Activated CD4-positive, alpha-beta memory T cell treated with anti-CD3 and anti-CD28 coated beads, Interleukin-2, amount 10 ng/mL, durations not matched to agents 7 days and 5 days (primary cell): ENCODE results near the gene HIVEP3. TPM values are rescaled to one million over a fixed set of nuclear protein-coding genes. Genes with fewer than 3 reads are reported as not detected.

Source experiments
- CTCF ChIA-PET: fragments of 350-600 bp; sonication (Branson Sonifier 250); formaldehyde crosslinking; loops from one replicate; lab custom pipeline; 2021; ENCODE audit warnings: antibody characterized with exemption, inconsistent platforms; lab: Charles Lee
- POLR2A ChIA-PET: fragments of 350-600 bp; sonication (Branson Sonifier 250); formaldehyde crosslinking; loops from one replicate; lab custom pipeline; 2021; ENCODE audit warnings: antibody characterized with exemption; lab: Charles Lee
- DNase-seq: peaks from one replicate; pipeline ENCODE4 v3.0.0-alpha.2; 2020
- H3K27ac Mint-ChIP-seq: one replicate; pipeline ENCODE4 v1.8.0; 2021; ENCODE audit warnings: mild to moderate bottlenecking, mixed read lengths
- H3K27me3 Mint-ChIP-seq: one replicate; pipeline ENCODE4 v1.8.0; 2021; ENCODE audit warnings: mixed read lengths
- H3K36me3 Mint-ChIP-seq: one replicate; pipeline ENCODE4 v1.8.0; 2021; ENCODE audit warnings: low read depth, mixed read lengths
- H3K4me1 Mint-ChIP-seq: one replicate; pipeline ENCODE4 v1.8.0; 2021; ENCODE audit warnings: mixed read lengths
- H3K4me3 Mint-ChIP-seq: one replicate; pipeline ENCODE4 v1.8.0; 2021; ENCODE audit warnings: mild to moderate bottlenecking, mixed read lengths
- H3K9me3 Mint-ChIP-seq: one replicate; pipeline ENCODE4 v1.8.0; 2021; ENCODE audit warnings: mixed read lengths
- total RNA-seq, 2 experiments: library from RNA; stranded (reverse); gene quantifications; one replicate each; pipeline ENCODE4 v1.2.3, GENCODE V29; 2021

Gene HIVEP3
- total RNA-seq, 2 experiments from 2014 or later, result 27.8 to 28.8 TPM

GRCh38 chr1:41610361-41610760 is 308.4 kb downstream of the HIVEP3 start:
- peaks cover 27% of the 10 kb centered on the region for H3K36me3 Mint-ChIP-seq
- ChIA-PET CTCF (no interaction called here), POLR2A (interaction anchor here (0.7 kb wide), 1 partner anchor 63 kb away, joined by 3 read pairs; no protein-coding TSS in a partner anchor)
- H3K27ac Mint-ChIP-seq, result no peak overlapping the region
- H3K9me3 Mint-ChIP-seq, result no peaks in the 10 kb centered on the region
- no peak overlapping the region for H3K4me3 Mint-ChIP-seq
- H3K4me1 Mint-ChIP-seq, result peaks cover 9% of the 10 kb centered on the region
- DNase-seq, result no peak
- no peaks in the 10 kb centered on the region for H3K27me3 Mint-ChIP-seq

- H3K27ac Mint-ChIP-seq, result no peak overlapping the region
- POLR2A ChIA-PET, result no interaction called here
- DNase-seq, result no peak
- H3K36me3 Mint-ChIP-seq, result peaks cover 27% of the 10 kb centered on the region
- no peak overlapping the region for H3K4me3 Mint-ChIP-seq
- no peaks in the 10 kb centered on the region for H3K27me3 Mint-ChIP-seq
- peaks cover 4% of the 10 kb centered on the region for H3K4me1 Mint-ChIP-seq
- CTCF ChIA-PET, result no interaction called here
- no peaks in the 10 kb centered on the region for H3K9me3 Mint-ChIP-seq
These were observed 309.4 kb downstream of the HIVEP3 start for GRCh38 chr1:41609166-41609883.

DNA sequence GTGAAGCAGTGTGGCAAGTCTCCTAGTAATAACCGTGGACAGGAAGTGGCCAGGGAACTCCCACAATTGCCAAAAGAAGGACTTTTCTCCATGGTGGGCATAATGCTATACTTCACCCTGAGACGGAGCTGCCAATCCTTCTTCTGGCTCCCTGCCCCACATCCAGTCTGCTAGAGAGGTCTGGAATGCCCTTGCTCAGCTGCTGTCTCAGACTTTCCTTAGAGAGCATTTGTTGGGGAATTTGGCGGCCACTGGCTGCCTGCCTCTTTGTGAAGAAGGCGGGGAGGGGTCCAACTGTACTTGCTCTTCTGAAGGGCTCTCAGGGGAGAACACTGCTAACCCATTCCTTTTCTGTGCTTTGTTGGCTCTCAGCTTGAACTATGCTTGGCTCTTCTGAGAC is 310.5 kb downstream of the HIVEP3 start:
- Mint-ChIP-seq H3K36me3 (peaks cover 28% of the 10 kb centered on the region), H3K27ac (no peak overlapping the region), H3K4me3 (no peak overlapping the region), H3K27me3 (no peaks in the 10 kb centered on the region), H3K4me1 (peaks cover 4% of the 10 kb centered on the region), H3K9me3 (no peaks in the 10 kb centered on the region)
- ChIA-PET CTCF (interaction anchor here (1.1 kb wide), 1 partner anchor 203 kb away, joined by 4 read pairs; no protein-coding TSS in a partner anchor), POLR2A (no interaction called here)
- no peak for DNase-seq

DNA sequence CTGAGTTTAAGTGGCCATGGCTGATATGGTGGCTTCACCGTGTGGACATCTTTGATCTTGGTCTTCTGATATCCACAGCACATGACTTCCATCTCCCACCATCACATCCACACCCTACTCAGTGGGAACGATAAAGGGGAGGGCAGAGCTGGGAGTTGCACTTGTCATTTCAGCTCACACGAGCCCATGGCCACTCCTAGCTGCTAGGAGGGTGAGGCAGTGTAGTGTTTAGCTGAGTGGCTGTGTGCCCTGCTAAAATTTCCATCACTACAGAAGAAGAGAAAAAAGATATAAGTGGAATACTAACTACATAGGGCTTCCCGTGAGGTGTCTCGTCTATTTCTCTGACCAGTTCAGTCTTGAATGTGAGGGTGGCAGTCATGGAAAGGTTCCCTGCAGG is 310.9 kb downstream of the HIVEP3 start:
- Mint-ChIP-seq H3K27me3 (no peaks in the 10 kb centered on the region), H3K4me3 (no peak overlapping the region), H3K27ac (no peak overlapping the region), H3K9me3 (no peaks in the 10 kb centered on the region), H3K36me3 (peaks cover 28% of the 10 kb centered on the region), H3K4me1 (peaks cover 4% of the 10 kb centered on the region)
- ChIA-PET POLR2A (no interaction called here), CTCF (interaction anchor here (1.1 kb wide), 1 partner anchor 204 kb away, joined by 4 read pairs; no protein-coding TSS in a partner anchor)
- no peak for DNase-seq

DNA sequence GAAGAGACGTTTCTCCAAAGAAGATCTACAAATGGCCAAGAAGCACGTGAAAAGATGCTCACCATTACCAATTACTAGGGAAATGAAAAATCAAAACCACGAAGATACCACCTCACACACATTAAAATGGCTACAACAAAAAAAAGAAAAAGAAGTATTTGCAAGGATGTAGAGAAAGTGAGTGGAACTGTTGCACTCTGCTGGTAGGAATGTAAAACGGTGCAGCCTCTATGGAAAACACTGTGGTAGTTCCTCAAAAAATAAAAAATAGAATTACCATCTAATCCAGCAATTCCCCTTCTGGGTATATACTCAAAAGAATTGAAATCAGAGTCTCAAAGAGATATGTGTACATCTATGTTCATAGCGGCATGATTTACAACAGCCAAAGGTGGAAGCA is 318.8 kb downstream of the HIVEP3 start:
- Mint-ChIP-seq H3K27me3 (no peaks in the 10 kb centered on the region), H3K27ac (no peak overlapping the region), H3K4me3 (no peak overlapping the region), H3K4me1 (peaks cover 6% of the 10 kb centered on the region), H3K9me3 (peaks cover 3% of the 10 kb centered on the region), H3K36me3 (peaks cover 15% of the 10 kb centered on the region)
- CTCF ChIA-PET, result no interaction called here
- no peak for DNase-seq
- POLR2A ChIA-PET, result no interaction called here

DNA sequence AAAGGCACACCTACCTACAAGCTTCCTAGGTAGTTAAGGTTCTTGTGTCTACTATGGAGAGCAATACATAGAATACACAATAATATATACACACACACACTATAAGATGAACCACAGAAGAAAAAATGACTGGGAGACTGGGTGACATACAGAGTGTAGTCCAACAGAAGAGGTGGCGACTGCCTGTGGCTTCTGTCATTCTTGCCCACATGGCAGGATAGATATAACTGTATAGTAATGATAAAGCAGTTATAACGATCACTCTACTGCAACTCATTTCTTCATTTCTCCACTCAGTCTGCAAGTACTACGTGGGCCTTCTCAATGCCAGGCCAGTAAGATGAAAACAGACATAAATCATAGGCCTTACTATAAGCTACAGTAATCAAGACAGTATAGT is 320.4 kb downstream of the HIVEP3 start:
- peaks cover 10% of the 10 kb centered on the region for H3K36me3 Mint-ChIP-seq
- H3K27me3 Mint-ChIP-seq, result no peaks in the 10 kb centered on the region
- ChIA-PET POLR2A (no interaction called here), CTCF (interaction anchor here (1.1 kb wide), 1 partner anchor 213 kb away, joined by 3 read pairs; no protein-coding TSS in a partner anchor)
- peaks cover 3% of the 10 kb centered on the region for H3K9me3 Mint-ChIP-seq
- no peak overlapping the region for H3K4me3 Mint-ChIP-seq
- no peak for DNase-seq
- H3K27ac Mint-ChIP-seq, result no peak overlapping the region
- peaks cover 6% of the 10 kb centered on the region for H3K4me1 Mint-ChIP-seq

- POLR2A ChIA-PET, result no interaction called here
- DNase-seq, result no peak
- Mint-ChIP-seq H3K4me1 (peaks cover 2% of the 10 kb centered on the region), H3K4me3 (no peak overlapping the region), H3K27ac (no peak overlapping the region), H3K36me3 (peaks cover 19% of the 10 kb centered on the region), H3K27me3 (no peaks in the 10 kb centered on the region), H3K9me3 (no peaks in the 10 kb centered on the region)
- CTCF ChIA-PET, result interaction anchor here (1.9 kb wide), 1 partner anchor 10 kb away, joined by 4 read pairs; no protein-coding TSS in a partner anchor
These were observed 326.1 kb downstream of the HIVEP3 start for GRCh38 chr1:41592451-41593125.

DNA sequence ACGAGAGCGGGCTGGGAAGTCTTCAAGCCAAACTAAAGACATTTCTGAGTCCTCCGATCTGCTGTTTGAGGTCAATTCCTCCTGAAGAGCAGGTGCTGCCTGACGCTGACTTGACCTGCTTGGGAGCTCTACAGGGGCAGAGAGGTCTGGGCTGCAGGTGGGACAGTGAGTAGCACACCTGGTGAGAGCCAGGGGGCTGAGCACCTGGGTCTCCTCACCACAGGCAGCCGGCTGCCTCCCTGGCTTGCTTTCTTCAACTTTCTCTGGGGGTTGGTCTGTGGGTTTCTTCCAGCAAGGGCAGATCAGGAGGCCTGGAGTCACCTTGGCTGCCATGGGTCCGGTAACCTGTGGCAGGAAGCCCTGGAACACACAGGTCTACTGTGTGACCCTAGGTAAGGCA is 326.8 kb downstream of the HIVEP3 start:
- ChIA-PET CTCF (no interaction called here), POLR2A (no interaction called here)
- Mint-ChIP-seq H3K9me3 (no peaks in the 10 kb centered on the region), H3K4me3 (no peak overlapping the region), H3K27ac (no peak overlapping the region), H3K36me3 (peaks cover 19% of the 10 kb centered on the region), H3K27me3 (no peaks in the 10 kb centered on the region), H3K4me1 (peaks cover under 1% of the 10 kb centered on the region)
- no peak for DNase-seq

- no peak for DNase-seq
- no peaks in the 10 kb centered on the region for H3K27me3 Mint-ChIP-seq
- H3K36me3 Mint-ChIP-seq, result peaks cover 22% of the 10 kb centered on the region
- no peaks in the 10 kb centered on the region for H3K4me1 Mint-ChIP-seq
- POLR2A ChIA-PET, result interaction anchor here (1.4 kb wide), 1 partner anchor 119 kb away, joined by 4 read pairs; no protein-coding TSS in a partner anchor
- no peak overlapping the region for H3K4me3 Mint-ChIP-seq
- H3K9me3 Mint-ChIP-seq, result no peaks in the 10 kb centered on the region
- H3K27ac Mint-ChIP-seq, result no peak overlapping the region
- CTCF ChIA-PET, result interaction anchor here (1.1 to 1.8 kb wide), 2 partner anchors 11 to 16 kb away, joined by 3 to 5 read pairs; no protein-coding TSS in a partner anchor
These were observed 328.4 kb downstream of the HIVEP3 start for GRCh38 chr1:41590331-41590730.

GRCh38 chr1:41589395-41589794 is 329.3 kb downstream of the HIVEP3 start:
- POLR2A ChIA-PET, result no interaction called here
- H3K4me3 Mint-ChIP-seq, result no peak overlapping the region
- H3K36me3 Mint-ChIP-seq, result peaks cover 27% of the 10 kb centered on the region
- DNase-seq, result no peak
- CTCF ChIA-PET, result interaction anchor here (1.2 to 1.8 kb wide), 2 partner anchors 10 to 584 kb away, joined by 4 to 5 read pairs; no protein-coding TSS in a partner anchor
- no peak overlapping the region for H3K27ac Mint-ChIP-seq
- no peaks in the 10 kb centered on the region for H3K4me1 Mint-ChIP-seq
- no peaks in the 10 kb centered on the region for H3K27me3 Mint-ChIP-seq
- no peaks in the 10 kb centered on the region for H3K9me3 Mint-ChIP-seq

- no peak overlapping the region for H3K4me3 Mint-ChIP-seq
- peak; percentile 9 for DNase-seq
- H3K36me3 Mint-ChIP-seq, result peaks cover 31% of the 10 kb centered on the region
- H3K4me1 Mint-ChIP-seq, result no peaks in the 10 kb centered on the region
- POLR2A ChIA-PET, result no interaction called here
- no peak overlapping the region for H3K27ac Mint-ChIP-seq
- CTCF ChIA-PET, result interaction anchor here (0.6 kb wide), 1 partner anchor 15 kb away, joined by 3 read pairs; no protein-coding TSS in a partner anchor
- no peaks in the 10 kb centered on the region for H3K9me3 Mint-ChIP-seq
- H3K27me3 Mint-ChIP-seq, result no peaks in the 10 kb centered on the region
These were observed 330.3 kb downstream of the HIVEP3 start for GRCh38 chr1:41588334-41588875.

GRCh38 chr1:41587791-41588190 is 330.9 kb downstream of the HIVEP3 start:
- ChIA-PET CTCF (interaction anchor here (0.6 kb wide), 1 partner anchor 15 kb away, joined by 3 read pairs; no protein-coding TSS in a partner anchor), POLR2A (no interaction called here)
- H3K36me3 Mint-ChIP-seq, result peaks cover 31% of the 10 kb centered on the region
- H3K4me1 Mint-ChIP-seq, result no peaks in the 10 kb centered on the region
- no peak overlapping the region for H3K4me3 Mint-ChIP-seq
- H3K27me3 Mint-ChIP-seq, result no peaks in the 10 kb centered on the region
- H3K27ac Mint-ChIP-seq, result no peak overlapping the region
- H3K9me3 Mint-ChIP-seq, result no peaks in the 10 kb centered on the region
- DNase-seq, result no peak

DNA sequence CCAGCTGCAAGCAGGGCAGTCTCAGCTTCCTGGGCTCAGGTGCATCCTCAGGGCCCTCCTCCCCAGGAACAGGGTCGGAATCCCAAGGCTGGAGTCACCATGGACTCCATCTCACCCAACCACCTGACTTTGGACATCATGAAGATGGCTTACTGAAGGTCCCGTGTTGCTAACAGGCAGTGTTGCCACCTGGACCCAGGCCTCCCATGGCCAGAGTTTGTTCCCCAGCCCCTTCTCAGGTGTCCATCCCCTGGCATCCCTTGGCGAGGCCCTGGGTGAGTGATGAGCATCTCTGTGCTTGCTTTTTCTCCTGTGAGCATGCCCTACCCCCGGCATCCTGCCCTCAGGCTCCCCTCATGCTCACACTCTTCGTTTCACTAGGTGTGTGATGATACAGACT is 332.5 kb downstream of the HIVEP3 start:
- POLR2A ChIA-PET, result no interaction called here
- CTCF ChIA-PET, result interaction anchor here (1.1 kb wide), 1 partner anchor 12 kb away, joined by 3 read pairs; no protein-coding TSS in a partner anchor

More for the DNA sequence above, 332.5 kb downstream of the HIVEP3 start:
- peaks cover 31% of the 10 kb centered on the region for H3K36me3 Mint-ChIP-seq
- no peak overlapping the region for H3K27ac Mint-ChIP-seq
- peaks cover 3% of the 10 kb centered on the region for H3K4me1 Mint-ChIP-seq
- H3K27me3 Mint-ChIP-seq, result no peaks in the 10 kb centered on the region
- DNase-seq, result no peak
- H3K4me3 Mint-ChIP-seq, result no peak overlapping the region
- H3K9me3 Mint-ChIP-seq, result no peaks in the 10 kb centered on the region
